ENCODE data around the gene PES1.

DNA sequence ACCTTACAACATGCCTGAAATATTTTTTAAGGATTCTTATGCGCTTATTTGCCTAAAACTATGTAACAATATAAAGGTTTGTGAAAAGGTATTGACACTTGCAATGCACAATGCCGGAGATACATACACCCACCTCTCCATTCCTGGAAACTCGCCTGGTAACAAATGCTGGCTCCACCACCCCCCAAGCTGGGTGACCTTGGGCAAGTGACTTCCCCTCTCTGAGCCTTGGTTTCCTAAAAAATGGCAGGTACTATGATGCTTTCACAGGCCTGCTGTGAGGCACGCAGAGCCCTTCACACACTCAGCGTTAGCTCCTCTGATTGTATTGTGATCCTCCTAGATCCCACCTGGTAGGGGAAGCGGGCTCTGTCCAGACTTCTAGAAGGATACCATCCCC lies 19.5 kb downstream of the PES1 start:
- no peak for TF ChIP-seq POLR2A (IDR thresholded peaks at IDR 0.05)
- TF ChIP-seq, protein P1, sequence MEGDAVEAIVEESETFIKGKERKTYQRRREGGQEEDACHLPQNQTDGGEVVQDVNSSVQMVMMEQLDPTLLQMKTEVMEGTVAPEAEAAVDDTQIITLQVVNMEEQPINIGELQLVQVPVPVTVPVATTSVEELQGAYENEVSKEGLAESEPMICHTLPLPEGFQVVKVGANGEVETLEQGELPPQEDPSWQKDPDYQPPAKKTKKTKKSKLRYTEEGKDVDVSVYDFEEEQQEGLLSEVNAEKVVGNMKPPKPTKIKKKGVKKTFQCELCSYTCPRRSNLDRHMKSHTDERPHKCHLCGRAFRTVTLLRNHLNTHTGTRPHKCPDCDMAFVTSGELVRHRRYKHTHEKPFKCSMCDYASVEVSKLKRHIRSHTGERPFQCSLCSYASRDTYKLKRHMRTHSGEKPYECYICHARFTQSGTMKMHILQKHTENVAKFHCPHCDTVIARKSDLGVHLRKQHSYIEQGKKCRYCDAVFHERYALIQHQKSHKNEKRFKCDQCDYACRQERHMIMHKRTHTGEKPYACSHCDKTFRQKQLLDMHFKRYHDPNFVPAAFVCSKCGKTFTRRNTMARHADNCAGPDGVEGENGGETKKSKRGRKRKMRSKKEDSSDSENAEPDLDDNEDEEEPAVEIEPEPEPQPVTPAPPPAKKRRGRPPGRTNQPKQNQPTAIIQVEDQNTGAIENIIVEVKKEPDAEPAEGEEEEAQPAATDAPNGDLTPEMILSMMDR (IDR thresholded peaks at IDR 0.05 in 4 of 5, conservative IDR thresholded peaks at IDR 0.05 in 1 of 5): no peak
